ENCODE results near the gene SLC24A5. TPM values are rescaled to one million over a fixed set of nuclear protein-coding genes. Genes with fewer than 3 reads are reported as not detected.

SLC24A5 gene
- total RNA-seq, 2 experiments from 2014 or later: not detected

GRCh38 chr15:48096813-48097212, 24.0 kb upstream of the SLC24A5 start:
- no peak overlapping the region for H2AFZ ChIP-seq (ENCODE audit: low read length)
- no peak overlapping the region for H3K4me3 ChIP-seq (ENCODE audit: low read depth, low read length, poor library complexity, severe bottlenecking)
- H3K36me3 ChIP-seq (ENCODE audit: insufficient read depth, low read length): no peaks in the 10 kb centered on the region
- H3K79me2 ChIP-seq (ENCODE audit: insufficient read depth, low read depth, low read length): no peaks in the 10 kb centered on the region
- no peak overlapping the region for H3K4me2 ChIP-seq (ENCODE audit: low read length)
- ChIA-PET POLR2A (no interaction called here), CTCF (ENCODE audit: unreplicated experiment) (no interaction called here)
- no peaks in the 10 kb centered on the region for H3K9me2 ChIP-seq (ENCODE audit: insufficient read depth, low read length)
- no peaks in the 10 kb centered on the region for H4K20me1 ChIP-seq (ENCODE audit: insufficient read depth, low read length)
- H3K4me1 ChIP-seq (ENCODE audit: insufficient read depth, low read length, poor library complexity, severe bottlenecking): no peaks in the 10 kb centered on the region
- DNase-seq (ENCODE audit: low spot score): no peak
- no peaks in the 10 kb centered on the region for H3K9me3 ChIP-seq (ENCODE audit: low read length)
- TF ChIP-seq CTCF (conservative IDR thresholded peaks at IDR 0.05; ENCODE audit: low read length): no peak
- TF ChIP-seq EZH2phosphoT487 (IDR thresholded peaks at IDR 0.05; ENCODE audit: borderline replicate concordance, low read depth, low read length): no peak
- H3K27ac ChIP-seq (ENCODE audit: low read depth, low read length, poor library complexity, severe bottlenecking): no peak overlapping the region
- no TSS peak for BruUV-seq (replicated peaks)
- intact Hi-C loops (cut with micrococcal nuclease; ENCODE audit: unreplicated experiment): no loop called here

GRCh38 chr15:48097264-48097663, 23.5 kb upstream of the SLC24A5 start:
- Histone ChIP-seq H3K9me2 (ENCODE audit: insufficient read depth, low read length) (no peaks in the 10 kb centered on the region), H3K79me2 (ENCODE audit: insufficient read depth, low read depth, low read length) (no peaks in the 10 kb centered on the region), H3K27ac (ENCODE audit: low read depth, low read length, poor library complexity, severe bottlenecking) (no peak overlapping the region), H2AFZ (ENCODE audit: low read length) (no peak overlapping the region), H4K20me1 (ENCODE audit: insufficient read depth, low read length) (no peaks in the 10 kb centered on the region), H3K4me1 (ENCODE audit: insufficient read depth, low read length, poor library complexity, severe bottlenecking) (no peaks in the 10 kb centered on the region), H3K4me3 (ENCODE audit: low read depth, low read length, poor library complexity, severe bottlenecking) (no peak overlapping the region), H3K9me3 (ENCODE audit: low read length) (no peaks in the 10 kb centered on the region), H3K36me3 (ENCODE audit: insufficient read depth, low read length) (no peaks in the 10 kb centered on the region), H3K4me2 (ENCODE audit: low read length) (no peak overlapping the region)
- BruUV-seq (replicated peaks): no TSS peak
- POLR2A ChIA-PET: no interaction called here
- intact Hi-C loops (cut with micrococcal nuclease; ENCODE audit: unreplicated experiment): no loop called here
- DNase-seq (ENCODE audit: low spot score): no peak
- CTCF ChIA-PET (ENCODE audit: unreplicated experiment): no interaction called here
- no peak for TF ChIP-seq EZH2phosphoT487 (IDR thresholded peaks at IDR 0.05; ENCODE audit: borderline replicate concordance, low read depth, low read length)

- Histone ChIP-seq H3K4me3 (ENCODE audit: low read depth, low read length, poor library complexity, severe bottlenecking) (no peak overlapping the region), H3K36me3 (ENCODE audit: insufficient read depth, low read length) (no peaks in the 10 kb centered on the region), H2AFZ (ENCODE audit: low read length) (no peak overlapping the region), H3K9me3 (ENCODE audit: low read length) (no peaks in the 10 kb centered on the region), H3K4me1 (ENCODE audit: insufficient read depth, low read length, poor library complexity, severe bottlenecking) (no peaks in the 10 kb centered on the region), H3K27ac (ENCODE audit: low read depth, low read length, poor library complexity, severe bottlenecking) (no peak overlapping the region), H3K9me2 (ENCODE audit: insufficient read depth, low read length) (no peaks in the 10 kb centered on the region), H3K4me2 (ENCODE audit: low read length) (no peak overlapping the region), H3K79me2 (ENCODE audit: insufficient read depth, low read depth, low read length) (no peaks in the 10 kb centered on the region), H4K20me1 (ENCODE audit: insufficient read depth, low read length) (no peaks in the 10 kb centered on the region)
- no peak for DNase-seq (ENCODE audit: low spot score)
- ChIA-PET CTCF (ENCODE audit: unreplicated experiment) (no interaction called here), POLR2A (no interaction called here)
- TF ChIP-seq CTCF (conservative IDR thresholded peaks at IDR 0.05; ENCODE audit: low read length): no peak
- no peak for TF ChIP-seq EZH2phosphoT487 (IDR thresholded peaks at IDR 0.05; ENCODE audit: borderline replicate concordance, low read depth, low read length)
- no TSS peak for BruUV-seq (replicated peaks)
- intact Hi-C loops (cut with micrococcal nuclease; ENCODE audit: unreplicated experiment): no loop called here
Measured at GRCh38 chr15:48101376-48101961, 19.3 kb upstream of the SLC24A5 start.

All from OCI-LY7 (cell line).